Measurements from ENCODE around the gene TRMT11.

DNA sequence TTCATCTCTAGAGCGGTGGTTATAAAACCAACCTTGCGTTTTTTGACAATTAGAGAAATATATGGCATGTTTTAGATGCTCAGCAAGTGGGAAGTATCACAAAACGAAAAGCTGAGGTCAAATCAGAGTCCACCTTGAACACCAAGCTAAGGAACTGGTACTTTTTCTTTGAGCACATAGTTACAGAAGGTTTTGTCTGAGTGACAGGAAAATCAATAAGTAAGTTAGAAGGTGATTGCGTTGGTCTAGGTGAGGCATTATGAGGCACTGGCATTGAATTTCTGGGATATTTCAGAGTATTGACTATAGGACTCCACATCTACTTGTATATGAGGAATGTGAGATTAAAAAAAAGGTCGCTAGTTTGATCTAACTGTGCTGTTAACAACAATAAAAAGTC is 30.4 kb upstream of the TRMT11 start:
- TF ChIP-seq, protein P1, sequence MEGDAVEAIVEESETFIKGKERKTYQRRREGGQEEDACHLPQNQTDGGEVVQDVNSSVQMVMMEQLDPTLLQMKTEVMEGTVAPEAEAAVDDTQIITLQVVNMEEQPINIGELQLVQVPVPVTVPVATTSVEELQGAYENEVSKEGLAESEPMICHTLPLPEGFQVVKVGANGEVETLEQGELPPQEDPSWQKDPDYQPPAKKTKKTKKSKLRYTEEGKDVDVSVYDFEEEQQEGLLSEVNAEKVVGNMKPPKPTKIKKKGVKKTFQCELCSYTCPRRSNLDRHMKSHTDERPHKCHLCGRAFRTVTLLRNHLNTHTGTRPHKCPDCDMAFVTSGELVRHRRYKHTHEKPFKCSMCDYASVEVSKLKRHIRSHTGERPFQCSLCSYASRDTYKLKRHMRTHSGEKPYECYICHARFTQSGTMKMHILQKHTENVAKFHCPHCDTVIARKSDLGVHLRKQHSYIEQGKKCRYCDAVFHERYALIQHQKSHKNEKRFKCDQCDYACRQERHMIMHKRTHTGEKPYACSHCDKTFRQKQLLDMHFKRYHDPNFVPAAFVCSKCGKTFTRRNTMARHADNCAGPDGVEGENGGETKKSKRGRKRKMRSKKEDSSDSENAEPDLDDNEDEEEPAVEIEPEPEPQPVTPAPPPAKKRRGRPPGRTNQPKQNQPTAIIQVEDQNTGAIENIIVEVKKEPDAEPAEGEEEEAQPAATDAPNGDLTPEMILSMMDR (IDR thresholded peaks at IDR 0.05): no peak
- TF ChIP-seq POLR2A (IDR thresholded peaks at IDR 0.05; ENCODE audit: low read depth): no peak

All from esophagus muscularis mucosa (tissue), 3 donors.